Measurements from ENCODE around the gene CYB561A3.
A peak's percentile ranks its signal among the peaks of the same experiment; 100 is the strongest.
"Not testable (repeated sequence)": the region's sequence is repeated elsewhere in the genome, so short reads cannot be mapped to it uniquely, and the experiment has no call there.

The CYB561A3 gene

GRCh38 chr11:61361741-61362541 lies at the start of gene CYB561A3, which contains the start of gene TMEM138:
Gene CYB561A3 (minus strand): TSS chr11:61361882. CDS start chr11:61356713, 5,169 bp downstream.
Gene TMEM138 (plus strand): TSS chr11:61362374. CDS start chr11:61364391, 2,017 bp downstream.
- DNase-seq, result peak; percentile 98

- DNase-seq, result no peak
Observed at GRCh38 chr11:61406991-61407728, 45.5 kb upstream of the CYB561A3 start.

GRCh38 chr11:61406067-61406466 lies 44.4 kb upstream of the CYB561A3 start:
- DNase-seq, result no peak

GRCh38 chr11:61404641-61405040 lies 43.0 kb upstream of the CYB561A3 start:
- no peak for DNase-seq

GRCh38 chr11:61404103-61404502 lies 42.4 kb upstream of the CYB561A3 start:
- DNase-seq, result no peak

- no peak for DNase-seq
Observed at GRCh38 chr11:61403658-61404057, 42.0 kb upstream of the CYB561A3 start.

GRCh38 chr11:61401573-61401972 lies 39.9 kb upstream of the CYB561A3 start:
- no peak for DNase-seq

- no peak for DNase-seq
Observed at GRCh38 chr11:61401173-61401572, 39.5 kb upstream of the CYB561A3 start.

GRCh38 chr11:61392981-61393595 lies 31.4 kb upstream of the CYB561A3 start:
- peak; percentile 39 for DNase-seq

GRCh38 chr11:61390161-61390560 lies 28.5 kb upstream of the CYB561A3 start:
- no peak for DNase-seq

- DNase-seq, result peak; percentile 83
Observed at GRCh38 chr11:61384271-61385242, 22.9 kb upstream of the CYB561A3 start.

- DNase-seq, result not testable (repeated sequence)
Observed at GRCh38 chr11:61383859-61384258, 22.2 kb upstream of the CYB561A3 start.

GRCh38 chr11:61380884-61381283 lies 19.2 kb upstream of the CYB561A3 start:
- DNase-seq, result no peak

- DNase-seq, result no peak
Observed at GRCh38 chr11:61378713-61379313, 17.1 kb upstream of the CYB561A3 start.

- no peak for DNase-seq
Observed at GRCh38 chr11:61377461-61378160, 15.9 kb upstream of the CYB561A3 start.

GRCh38 chr11:61375761-61376108 lies 14.1 kb upstream of the CYB561A3 start:
- DNase-seq, result no peak

- peak; percentile 21 for DNase-seq
Observed at GRCh38 chr11:61372659-61373420, 11.2 kb upstream of the CYB561A3 start.

- no peak for DNase-seq
Observed at GRCh38 chr11:61370349-61371005, 8.8 kb upstream of the CYB561A3 start.

- no peak for DNase-seq
Observed at GRCh38 chr11:61369372-61370348, 8.0 kb upstream of the CYB561A3 start.
